SK-N-SH treated with all-trans-retinoic acid at 6 μM for 48 hours (cell line): ENCODE measurements around the gene PPARG.

Source experiments
- ATAC-seq: fragments of 200-7000 bp; cut with Tn5 transposase; 3 replicates; pipeline ENCODE4 v1.9.1; 2020; ENCODE audit warnings: mild to moderate bottlenecking, moderate library complexity
- ARNTL ChIP-seq: fragments of 450-650 bp; formaldehyde crosslinking; IDR thresholded peaks from 2 replicates; pipeline ENCODE4 v1.5.0; 2020; ENCODE audit warnings: low read depth, mild to moderate bottlenecking, moderate library complexity, borderline replicate concordance
- BACH2 ChIP-seq: fragments of 250-450 bp; sonication (Bioruptor Pico); IDR thresholded peaks from 2 replicates; pipeline ENCODE4 v1.9.0; 2021; ENCODE audit warnings: mild to moderate bottlenecking, borderline replicate concordance
- CSDC2 ChIP-seq: fragments of 250-450 bp; sonication (Bioruptor Pico); IDR thresholded peaks from 2 replicates; pipeline ENCODE4 v1.5.0; 2020; ENCODE audit warnings: mild to moderate bottlenecking, moderate library complexity
- CSRNP3 ChIP-seq: fragments of 250-450 bp; sonication (Bioruptor Pico); IDR thresholded peaks from 2 replicates; pipeline ENCODE4 v1.5.1; 2021; ENCODE audit warnings: mild to moderate bottlenecking, moderate library complexity
- ESRRG ChIP-seq: fragments of 250-450 bp; sonication (Bioruptor Pico); IDR thresholded peaks from 2 replicates; pipeline ENCODE4 v1.6.1; 2021; ENCODE audit warnings: mild to moderate bottlenecking
- OSR1 ChIP-seq: fragments of 250-450 bp; sonication (Bioruptor Pico); IDR thresholded peaks from 2 replicates; pipeline ENCODE4 v1.8.0; 2022; ENCODE audit warnings: moderate library complexity, mild to moderate bottlenecking, inconsistent platforms
- POU6F1 ChIP-seq: fragments of 250-450 bp; sonication (Bioruptor Pico); IDR thresholded peaks from 2 replicates; pipeline ENCODE4 v1.8.0; 2021; ENCODE audit warnings: low read depth, mild to moderate bottlenecking, moderate library complexity, borderline replicate concordance
- PPARA ChIP-seq: fragments of 250-450 bp; sonication (Bioruptor Pico); IDR thresholded peaks from 2 replicates; pipeline ENCODE4 v1.5.0; 2020; ENCODE audit warnings: mild to moderate bottlenecking, borderline replicate concordance
- RARB ChIP-seq: fragments of 250-450 bp; sonication (Bioruptor Pico); IDR thresholded peaks from 2 replicates; pipeline ENCODE4 v1.8.0; 2021; ENCODE audit warnings: mild to moderate bottlenecking, moderate library complexity
- SNAI2 ChIP-seq: fragments of 250-450 bp; sonication (Bioruptor Pico); IDR thresholded peaks from 2 replicates; pipeline ENCODE4 v1.5.0; 2020; ENCODE audit warnings: mild to moderate bottlenecking, moderate library complexity
- TOX ChIP-seq: fragments of 250-450 bp; sonication (Bioruptor Pico); IDR thresholded peaks from 2 replicates; pipeline ENCODE4 v1.8.0; 2021; ENCODE audit warnings: mild to moderate bottlenecking, moderate library complexity, borderline replicate concordance
- TSHZ2 ChIP-seq: fragments of 250-450 bp; sonication (Bioruptor Pico); IDR thresholded peaks from 2 replicates; pipeline ENCODE4 v1.5.0; 2020; ENCODE audit warnings: mild to moderate bottlenecking, moderate library complexity
- ZC3H10 ChIP-seq: fragments of 250-450 bp; sonication (Bioruptor Pico); IDR thresholded peaks from 2 replicates; pipeline ENCODE4 v1.5.1; 2021; ENCODE audit warnings: mild to moderate bottlenecking, moderate library complexity
- ZFP3 ChIP-seq: fragments of 250-450 bp; sonication (Bioruptor Pico); IDR thresholded peaks from 2 replicates; pipeline ENCODE4 v1.5.0; 2020; ENCODE audit warnings: mild to moderate bottlenecking, moderate library complexity
- ZFP30 ChIP-seq: fragments of 450-650 bp; formaldehyde crosslinking; IDR thresholded peaks from 2 replicates; pipeline ENCODE4 v1.5.0; 2022; ENCODE audit warnings: mild to moderate bottlenecking, moderate library complexity
- ZNF565 ChIP-seq: fragments of 450-650 bp; formaldehyde crosslinking; conservative IDR thresholded peaks from 2 replicates; pipeline ENCODE4 v1.5.0; 2020; ENCODE audit warnings: low read depth, mild to moderate bottlenecking, moderate library complexity
- ZNF70 ChIP-seq: fragments of 450-650 bp; formaldehyde crosslinking; IDR thresholded peaks from 2 replicates; pipeline ENCODE4 v1.5.0; 2020; ENCODE audit warnings: mild to moderate bottlenecking, moderate library complexity
- ZNF8 ChIP-seq: fragments of 450-650 bp; formaldehyde crosslinking; IDR thresholded peaks from 2 replicates; pipeline ENCODE4 v1.5.0; 2020; ENCODE audit warnings: mild to moderate bottlenecking, moderate library complexity
- TF ChIP-seq, protein P1 (sequence below): fragments of 250-450 bp; sonication (Bioruptor Pico); IDR thresholded peaks from 2 replicates; pipeline ENCODE4 v1.5.1; 2020; ENCODE audit warnings: low read depth, mild to moderate bottlenecking, moderate library complexity

Gene PPARG

GRCh38 chr3:12433823-12434222 lies 145.0 kb downstream of the PPARG start (continued):
- TF ChIP-seq ZFP30 (CRISPR knock-in tag), result no peak
- TF ChIP-seq, all 23 proteins: peak for 0

GRCh38 chr3:12436514-12437220 lies 147.8 kb downstream of the PPARG start:
- TF ChIP-seq CSRNP3 (CRISPR knock-in tag) (no peak), ARNTL (CRISPR knock-in tag) (no peak), ZFP30 (CRISPR knock-in tag) (no peak), PPARA (CRISPR knock-in tag) (no peak), ZC3H10 (no peak), RARB (CRISPR knock-in tag) (no peak), ZNF565 (CRISPR knock-in tag) (no peak), ZFP3 (CRISPR knock-in tag) (no peak), TOX (CRISPR knock-in tag) (no peak), ZNF70 (CRISPR knock-in tag) (no peak), SNAI2 (CRISPR knock-in tag) (no peak), ESRRG (CRISPR knock-in tag) (no peak)
- ATAC-seq, result no peak; the same call in 1 of the 3 replicates

DNA sequence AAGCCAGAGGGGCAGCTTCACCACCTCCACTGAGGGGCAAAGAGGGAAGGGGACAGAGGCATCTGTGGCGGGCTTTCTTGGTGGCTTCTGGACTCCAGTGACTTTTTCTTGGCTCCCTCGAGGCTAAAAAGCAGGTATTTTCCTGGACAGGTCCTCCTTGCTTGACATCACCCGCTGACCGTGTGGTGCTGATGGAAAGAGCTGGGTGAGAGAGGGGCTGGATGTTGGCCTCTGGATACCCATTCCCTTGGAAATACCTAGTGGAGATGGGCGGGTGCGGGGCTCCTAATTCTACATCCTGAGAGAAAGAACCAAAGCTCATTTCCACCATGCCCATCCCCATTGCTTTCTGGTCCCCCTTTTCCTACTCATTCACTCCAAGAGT lies 148.3 kb downstream of the PPARG start:
- no peak for ATAC-seq
- TF ChIP-seq RARB (CRISPR knock-in tag), result no peak
- TF ChIP-seq ZFP3 (CRISPR knock-in tag), result no peak
- TF ChIP-seq ZNF8 (CRISPR knock-in tag), result no peak
- TF ChIP-seq CSRNP3 (CRISPR knock-in tag), result no peak
- TF ChIP-seq CSDC2 (CRISPR knock-in tag), result no peak
- TF ChIP-seq ZNF565 (CRISPR knock-in tag), result no peak
- no peak for TF ChIP-seq BACH2 (CRISPR knock-in tag)
- no peak for TF ChIP-seq TSHZ2 (CRISPR knock-in tag)
- TF ChIP-seq OSR1 (CRISPR knock-in tag), result no peak
- no peak for TF ChIP-seq ZNF70 (CRISPR knock-in tag)
- TF ChIP-seq ZFP30 (CRISPR knock-in tag), result no peak
- TF ChIP-seq SNAI2 (CRISPR knock-in tag), result no peak
- no peak for TF ChIP-seq ARNTL (CRISPR knock-in tag)
- TF ChIP-seq POU6F1 (CRISPR knock-in tag), result no peak
- TF ChIP-seq, protein P1, sequence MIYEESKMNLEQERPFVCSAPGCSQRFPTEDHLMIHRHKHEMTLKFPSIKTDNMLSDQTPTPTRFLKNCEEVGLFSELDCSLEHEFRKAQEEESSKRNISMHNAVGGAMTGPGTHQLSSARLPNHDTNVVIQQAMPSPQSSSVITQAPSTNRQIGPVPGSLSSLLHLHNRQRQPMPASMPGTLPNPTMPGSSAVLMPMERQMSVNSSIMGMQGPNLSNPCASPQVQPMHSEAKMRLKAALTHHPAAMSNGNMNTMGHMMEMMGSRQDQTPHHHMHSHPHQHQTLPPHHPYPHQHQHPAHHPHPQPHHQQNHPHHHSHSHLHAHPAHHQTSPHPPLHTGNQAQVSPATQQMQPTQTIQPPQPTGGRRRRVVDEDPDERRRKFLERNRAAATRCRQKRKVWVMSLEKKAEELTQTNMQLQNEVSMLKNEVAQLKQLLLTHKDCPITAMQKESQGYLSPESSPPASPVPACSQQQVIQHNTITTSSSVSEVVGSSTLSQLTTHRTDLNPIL (CRISPR knock-in tag), result no peak
